SK-N-SH (cell line): ENCODE data around the gene FEZF2.

Experiments used
- CHD2 ChIP-seq: fragments of 150-350 bp; IDR thresholded peaks from 2 replicates; pipeline ENCODE4 v1.6.1; 2018; ENCODE audit warnings: low read length; ENCODE audit not compliant: partially characterized antibody
- CTCF ChIP-seq: fragments of 200-600 bp; sonication (generic); IDR thresholded peaks from 2 replicates; pipeline ENCODE4 v1.6.1; 2017; ENCODE audit warnings: antibody characterized with exemption, mild to moderate bottlenecking, moderate library complexity
- EP300 ChIP-seq, 2 experiments: IDR thresholded peaks; 2 replicates each; pipeline versions ENCODE4 v1.4.0 to v1.6.1; 2012; ENCODE audit warnings: borderline replicate concordance in 1 of 2, low read depth in 1 of 2, low read length in 1 of 2
- GATA2 ChIP-seq: sonication (generic); formaldehyde crosslinking; IDR thresholded peaks from 2 replicates; pipeline ENCODE4 v1.5.0; 2020; ENCODE audit warnings: mild to moderate bottlenecking, missing genetic modification reagents
- NRF1 ChIP-seq: IDR thresholded peaks from 2 replicates; pipeline ENCODE4 v1.6.1; 2012; ENCODE audit warnings: low read depth, mild to moderate bottlenecking, low read length
- PBX3 ChIP-seq: IDR thresholded peaks from 2 replicates; pipeline ENCODE4; 2012
- POLR2AphosphoS5 ChIP-seq: IDR thresholded peaks from 2 replicates; pipeline ENCODE4 v1.6.1; 2012; ENCODE audit warnings: low read depth, low read length
- RAD21 ChIP-seq: IDR thresholded peaks from 2 replicates; pipeline ENCODE4 v1.6.1; 2012; ENCODE audit warnings: mild to moderate bottlenecking, low read length
- RFX5 ChIP-seq: IDR thresholded peaks from 2 replicates; pipeline ENCODE4 v1.6.1; 2012; ENCODE audit warnings: mild to moderate bottlenecking, improper control_type of control experiment, low read length
- RXRA ChIP-seq: IDR thresholded peaks from 2 replicates; pipeline ENCODE4 v1.4.0; 2012; ENCODE audit warnings: low read depth, mild to moderate bottlenecking, borderline replicate concordance
- SIN3A ChIP-seq: IDR thresholded peaks from 2 replicates; pipeline ENCODE4 v1.6.1; 2012; ENCODE audit warnings: low read depth, mild to moderate bottlenecking, low read length, moderate library complexity, borderline replicate concordance
- SMC3 ChIP-seq: IDR thresholded peaks from 2 replicates; pipeline ENCODE4 v1.6.1; 2012; ENCODE audit warnings: low read depth, low read length, improper control_type of control experiment
- TCF12 ChIP-seq: IDR thresholded peaks from 2 replicates; pipeline ENCODE4 v1.4.0; 2012
- ZBTB33 ChIP-seq: IDR thresholded peaks from 2 replicates; pipeline ENCODE4 v1.4.0; 2012; ENCODE audit warnings: low read depth, borderline replicate concordance

- TF ChIP-seq CTCF = no peak
- no peak for TF ChIP-seq SMC3
- TF ChIP-seq TCF12 = no peak
- no peak for TF ChIP-seq NRF1
- no peak for TF ChIP-seq SIN3A
- no peak for TF ChIP-seq POLR2AphosphoS5
- no peak for TF ChIP-seq ZBTB33
- no peak for TF ChIP-seq EP300 (IDR thresholded peaks at IDR 0.05; ENCODE audit: borderline replicate concordance in 1 of 2, low read depth in 1 of 2, low read length in 1 of 2)
- no peak for TF ChIP-seq RAD21
- TF ChIP-seq CHD2 = no peak
- no peak for TF ChIP-seq RFX5
- no peak for TF ChIP-seq RXRA
- no peak for TF ChIP-seq PBX3
- no peak for TF ChIP-seq GATA2 (CRISPR knock-in tag)
These were observed 47.5 kb downstream of the FEZF2 start for GRCh38 chr3:62325896-62326295.
